Measurements from ENCODE around the gene KCNK4.

The KCNK4 gene

GRCh38 chr11:64253481-64253880, 37.6 kb upstream of the KCNK4 start:
- no peak for DNase-seq (ENCODE audit: low read depth in 2 of 2)

- no peak for DNase-seq (ENCODE audit: low read depth in 2 of 2)
Observed at GRCh38 chr11:64254326-64254725, 36.8 kb upstream of the KCNK4 start.

GRCh38 chr11:64255135-64256128, 35.7 kb upstream of the KCNK4 start:
- DNase-seq (ENCODE audit: low read depth in 2 of 2) = no peak

GRCh38 chr11:64256300-64256699, 34.8 kb upstream of the KCNK4 start:
- no peak for DNase-seq (ENCODE audit: low read depth in 2 of 2)

- DNase-seq (ENCODE audit: low read depth in 2 of 2) = no peak
Observed at GRCh38 chr11:64258356-64258755, 32.7 kb upstream of the KCNK4 start.

- DNase-seq (ENCODE audit: low read depth in 2 of 2) = no peak
Observed at GRCh38 chr11:64258946-64259532, 32.1 kb upstream of the KCNK4 start.

- no peak for DNase-seq (ENCODE audit: low read depth in 2 of 2)
Observed at GRCh38 chr11:64259533-64260067, 31.5 kb upstream of the KCNK4 start.

- DNase-seq (ENCODE audit: low read depth in 2 of 2) = no peak
Observed at GRCh38 chr11:64260147-64260708, 30.9 kb upstream of the KCNK4 start.

- no peak for DNase-seq (ENCODE audit: low read depth in 2 of 2)
Observed at GRCh38 chr11:64261556-64262080, 29.5 kb upstream of the KCNK4 start.

GRCh38 chr11:64262271-64263002, 28.7 kb upstream of the KCNK4 start:
- no peak for DNase-seq (ENCODE audit: low read depth in 2 of 2)

- DNase-seq (ENCODE audit: low read depth in 2 of 2) = no peak
Observed at GRCh38 chr11:64263021-64263946, 27.8 kb upstream of the KCNK4 start.

- no peak for DNase-seq (ENCODE audit: low read depth in 2 of 2)
Observed at GRCh38 chr11:64263947-64264317, 27.2 kb upstream of the KCNK4 start.

- DNase-seq (ENCODE audit: low read depth in 2 of 2) = no peak
Observed at GRCh38 chr11:64264371-64264852, 26.7 kb upstream of the KCNK4 start.

- DNase-seq (ENCODE audit: low read depth in 2 of 2) = no peak
Observed at GRCh38 chr11:64265176-64266160, 25.6 kb upstream of the KCNK4 start.

- DNase-seq (ENCODE audit: low read depth in 2 of 2) = no peak
Observed at GRCh38 chr11:64266339-64266738, 24.8 kb upstream of the KCNK4 start.

GRCh38 chr11:64267207-64267945, 23.7 kb upstream of the KCNK4 start:
- no peak for DNase-seq (ENCODE audit: low read depth in 2 of 2)

GRCh38 chr11:64268025-64268892, 22.8 kb upstream of the KCNK4 start:
- no peak for DNase-seq (ENCODE audit: low read depth in 2 of 2)

All from stimulated activated CD8-positive, alpha-beta memory T cell treated with anti-CD3 and anti-CD28 coated beads, Interleukin-15, amount 100 ng/mL, for 48 hours (primary cell).